ENCODE results near the gene SMG6. TPM values are rescaled to one million over a fixed set of nuclear protein-coding genes. Genes with fewer than 3 reads are reported as not detected.

Gene SMG6
- total and polyA plus RNA-seq, 2 donors (not counting 1 experiment from before 2014, with no cell fraction given) = 10.6 to 35.5 TPM

DNA sequence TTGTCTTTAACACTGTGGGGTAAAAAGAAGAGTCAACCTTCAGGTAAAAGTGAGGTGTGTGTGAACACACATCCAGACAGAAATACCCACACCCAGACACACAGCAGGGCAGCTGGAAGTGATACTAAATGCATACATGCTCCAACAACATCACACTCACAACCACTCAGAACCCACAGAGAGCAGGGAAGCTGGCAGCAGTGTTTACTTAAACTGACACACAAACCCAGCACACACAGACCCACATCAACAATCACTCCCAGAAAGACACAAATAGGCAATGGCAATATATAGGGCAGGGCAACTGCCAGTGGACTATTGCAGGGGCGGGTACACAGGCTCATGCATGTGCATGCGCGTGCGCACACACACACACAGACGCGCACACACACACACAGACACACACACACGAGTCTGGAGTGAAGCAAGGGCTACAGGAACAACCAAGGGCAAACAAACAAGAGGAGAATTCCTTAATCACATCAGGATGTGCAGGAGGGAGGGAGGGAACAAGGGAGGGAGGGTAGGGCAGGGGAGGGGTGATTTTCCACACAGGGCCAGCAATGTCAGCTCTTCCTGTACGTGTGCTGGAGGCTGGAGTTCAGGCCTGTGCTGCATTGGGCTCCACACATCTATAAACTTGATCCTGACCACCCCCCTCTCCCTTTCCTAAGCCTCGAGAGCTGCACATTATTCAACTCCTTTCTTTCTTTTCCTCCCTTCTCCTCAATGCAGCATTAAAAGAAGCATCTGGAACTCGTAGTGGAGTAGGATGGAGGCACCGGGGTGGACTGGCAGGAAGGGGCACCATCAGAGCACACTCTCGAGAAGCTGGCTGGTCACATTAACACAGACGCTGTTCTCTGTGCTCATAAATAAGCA lies 218.6 kb downstream of the SMG6 start:
- WGBS (ENCODE audit: insufficient coverage) = 93% methylated on average over 4 of the region's 13 CpGs
- peaks cover 38 to 56% of the 10 kb centered on the region in 2 donors for H3K4me1 ChIP-seq (ENCODE audit: control insufficient read depth in 2 of 2, insufficient read depth in 2 of 2, low read length in 2 of 2)
- H3K4me1 Mint-ChIP-seq = peaks cover 61% of the 10 kb centered on the region
- no peaks in the 10 kb centered on the region for H3K79me2 ChIP-seq (ENCODE audit: control insufficient read depth, insufficient read depth, low read length)
- no peaks in the 10 kb centered on the region for H3K27me3 ChIP-seq (replicated peaks in 1 of 4; ENCODE audit: control extremely low read depth in 1 of 4, control insufficient read depth in 3 of 4, insufficient read depth in 4 of 4, low read length in 3 of 4)
- H3K9ac ChIP-seq (ENCODE audit: low read length) = no peak overlapping the region
- H3K4me3 ChIP-seq (ENCODE audit: control extremely low read depth in 1 of 5, extremely low read depth in 1 of 5, insufficient read depth in 1 of 5, low read depth in 2 of 5, low read length in 4 of 5) = no peak overlapping the region
- CTCF ChIA-PET = interaction anchor here (0.5 to 6.6 kb wide), 4 partner anchors 21 to 175 kb away, joined by 3 to 92 read pairs (median 5); partner anchors contain the start of gene HIC1
- H3K36me3 ChIP-seq (replicated peaks in 1 of 2; ENCODE audit: control extremely low read depth in 1 of 2, control insufficient read depth in 1 of 2, extremely low read depth in 1 of 2, insufficient read depth in 2 of 2, low read length in 1 of 2) = peaks cover 0 to 26% of the 10 kb centered on the region in 2 experiments
- ATAC-seq (ENCODE audit: low read depth) (no peak), DNase-seq (no peak)
- TF ChIP-seq CTCF (IDR thresholded peaks at IDR 0.05) (no peak), EZH2 (IDR thresholded peaks at IDR 0.05; ENCODE audit: borderline replicate concordance, insufficient read depth, low read depth, low read length, poor library complexity, severe bottlenecking) (no peak)
- H3K27ac ChIP-seq (ENCODE audit: low read length in 2 of 2) = no peak overlapping the region
- POLR2A ChIA-PET = no interaction called here
- no peak overlapping the region for H3K4me2 ChIP-seq (replicated peaks; ENCODE audit: low read depth, low read length, poor library complexity, severe bottlenecking)
- H2AFZ ChIP-seq (ENCODE audit: insufficient read depth, low read depth, low read length, poor library complexity, severe bottlenecking) = no peak overlapping the region
- no peaks in the 10 kb centered on the region for H3K9me3 ChIP-seq (ENCODE audit: control extremely low read depth in 1 of 3, control insufficient read depth in 2 of 3, insufficient read depth in 1 of 3, low read length in 2 of 3)
- intact Hi-C loops (cut with micrococcal nuclease) = loop anchor here (10.0 kb wide), 1 partner anchor 50 kb away; no protein-coding TSS in a partner anchor
- no peak overlapping the region for H3K27ac Mint-ChIP-seq
- H3K4me3 Mint-ChIP-seq = no peak overlapping the region
- no peaks in the 10 kb centered on the region for H3K9me3 Mint-ChIP-seq (ENCODE audit: insufficient read depth)
- H3K27me3 Mint-ChIP-seq = no peaks in the 10 kb centered on the region
- no peaks in the 10 kb centered on the region for H4K20me1 ChIP-seq (ENCODE audit: control insufficient read depth, insufficient read depth, low read length, poor library complexity, severe bottlenecking)

All from B cell (primary cell).